H1 (cell line): Measurements from ENCODE around the gene POLR2M. TPM values are rescaled to one million over a fixed set of nuclear protein-coding genes. Genes with fewer than 3 reads are reported as not detected.

ENCODE experiments used
- BCL11A ChIP-seq, 2 experiments: IDR thresholded peaks; one replicate each; pipeline ENCODE4 v1.6.1; 2011; ENCODE audit warnings: low read depth in 2 of 2, low read length in 2 of 2, mild to moderate bottlenecking in 2 of 2
- CTCF ChIP-seq, 3 experiments: IDR thresholded peaks; 1 replicate in 2 of 3; 2 replicates in 1 of 3; pipeline versions ENCODE4 v1.5.1 to v1.6.1; 2011; ENCODE audit warnings: low read length in 3 of 3, mild to moderate bottlenecking in 3 of 3, inconsistent platforms in 2 of 3, low read depth in 1 of 3, moderate library complexity in 1 of 3; ENCODE audit not compliant: insufficient read depth in 1 of 3; ENCODE audit errors: control extremely low read depth in 1 of 3
- EZH2 ChIP-seq: fragments of 200-600 bp; sonication (generic); IDR thresholded peaks from 2 replicates; pipeline ENCODE4 v1.7.1; 2012; ENCODE audit warnings: low read depth, mild to moderate bottlenecking, moderate library complexity, low read length, inconsistent platforms; ENCODE audit not compliant: severe bottlenecking
- JUN ChIP-seq: IDR thresholded peaks from 2 replicates; pipeline ENCODE4 v1.6.1; 2011; ENCODE audit warnings: low read depth, mild to moderate bottlenecking, improper control_type of control experiment, low read length
- MAFK ChIP-seq: IDR thresholded peaks from 2 replicates; pipeline ENCODE4 v1.6.1; 2012; ENCODE audit warnings: low read depth, mild to moderate bottlenecking, improper control_type of control experiment, low read length
- SIX5 ChIP-seq: IDR thresholded peaks from 2 replicates; pipeline ENCODE4 v1.6.1; 2011; ENCODE audit warnings: mild to moderate bottlenecking, low read depth, low read length
- SP2 ChIP-seq: IDR thresholded peaks from 2 replicates; pipeline ENCODE4 v1.6.1; 2012; ENCODE audit warnings: mild to moderate bottlenecking, low read length, inconsistent platforms
- polyA plus RNA-seq, 7 experiments: library from polyadenylated mRNA; depleted of rRNA in 3 of 7; stranded (reverse) in 5 of 7; unstranded in 2 of 7; fragments of >200 nt in 5 of 7; fragments of 200-250 nt in 2 of 7; gene quantifications; 1 replicate in 5 of 7; 2 replicates in 1 of 7; 4 replicates in 1 of 7; pipeline versions ENCODE4 v1.2.1 to v1.2.3, GENCODE V29; 2011 to 2013; ENCODE audit warnings: missing spikeins in 2 of 7, mixed read lengths in 2 of 7
- total RNA-seq: library from RNA; stranded (reverse); fragmentation: NEBNext Ultra II Directional; extraction: Animal tissue kit (Norgen Biotek cat#: 25700); gene quantifications from 2 replicates; pipeline ENCODE4 v1.2.1, GENCODE V29; 2021

POLR2M gene
- total and polyA plus RNA-seq, 2 of the 8 experiments (the other 6 are each of a cell fraction or from before 2014, with no cell fraction given) = 32.7 to 55.1 TPM

DNA sequence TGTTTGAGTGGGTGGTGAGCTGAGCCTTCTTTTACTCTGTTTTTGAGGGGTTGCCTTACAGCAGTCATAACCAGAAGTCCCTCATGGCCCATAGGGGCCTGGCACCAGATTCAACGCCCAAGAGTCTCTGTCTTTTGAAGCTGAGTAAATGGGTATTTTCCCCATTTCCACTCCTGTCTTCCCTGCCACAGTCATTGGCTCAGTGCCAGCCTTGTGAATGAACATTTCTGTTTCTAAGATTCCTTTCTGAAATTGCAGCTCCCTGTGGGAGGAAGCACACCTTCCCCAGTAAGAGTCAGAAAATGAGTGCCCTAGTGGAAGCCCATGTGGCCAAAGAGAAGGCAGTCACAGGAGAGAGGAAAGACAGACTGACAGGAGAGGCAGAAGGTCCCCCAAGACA is 43.7 kb upstream of the POLR2M start (continued):
- TF ChIP-seq EZH2 (no peak), BCL11A (IDR thresholded peaks at IDR 0.05; ENCODE audit: low read depth in 2 of 2, low read length in 2 of 2) (no peak), CTCF (IDR thresholded peaks at IDR 0.05; ENCODE audit: control extremely low read depth in 1 of 3, insufficient read depth in 1 of 3, low read depth in 1 of 3, low read length in 3 of 3) (no peak), MAFK (no peak), SIX5 (no peak), SP2 (no peak), JUN (no peak)
